Measurements from ENCODE around the gene ZIC4.

The ZIC4 gene

GRCh38 chr3:147336543-147337278 lies 69.6 kb downstream of the ZIC4 start:
- DNase-seq, result no peak
